ENCODE measurements around the gene SNAPIN. TPM values are rescaled to one million over a fixed set of nuclear protein-coding genes. Genes with fewer than 3 reads are reported as not detected.

The SNAPIN gene
- 52.7 TPM for polyA plus RNA-seq (2012; ENCODE audit: insufficient read depth, insufficient read length, low read depth)

- Histone ChIP-seq H3K4me3 (ENCODE audit: low read depth, low read length) (peak within 1 kb of the TSS; percentile 87), H3K27me3 (no peaks in the 10 kb centered on the region), H3K4me1 (no peaks in the 10 kb centered on the region; the same call in 1 of the 2 replicates), H3K36me3 (peaks cover 29% of the 10 kb centered on the region), H3K9me3 (no peaks in the 10 kb centered on the region)
- TF ChIP-seq CTCF (IDR thresholded peaks at IDR 0.05; ENCODE audit: low read depth, low read length), result peak; percentile 31
- peak; percentile 94 for DNase-seq
Measured at GRCh38 chr1:153658400-153659174, at the start of gene SNAPIN. Gene SNAPIN (plus strand): TSS chr1:153658703. CDS start chr1:153658744, 41 bp downstream.

- peaks cover 19% of the 10 kb centered on the region for H3K4me1 ChIP-seq
- no peak for TF ChIP-seq CTCF (IDR thresholded peaks at IDR 0.05; ENCODE audit: low read depth, low read length)
- no peak overlapping the region for H3K4me3 ChIP-seq (ENCODE audit: low read depth, low read length)
- H3K9me3 ChIP-seq, result no peaks in the 10 kb centered on the region
- DNase-seq, result no peak
- H3K36me3 ChIP-seq, result no peaks in the 10 kb centered on the region
- H3K27me3 ChIP-seq, result no peaks in the 10 kb centered on the region
Measured at GRCh38 chr1:153608742-153609584, 49.5 kb upstream of the SNAPIN start.

- Histone ChIP-seq H3K4me3 (ENCODE audit: low read depth, low read length) (no peak overlapping the region), H3K4me1 (peaks cover 19% of the 10 kb centered on the region), H3K9me3 (no peaks in the 10 kb centered on the region), H3K36me3 (no peaks in the 10 kb centered on the region), H3K27me3 (no peaks in the 10 kb centered on the region)
- DNase-seq, result no peak
- no peak for TF ChIP-seq CTCF (IDR thresholded peaks at IDR 0.05; ENCODE audit: low read depth, low read length)
Measured at GRCh38 chr1:153609585-153609907, 49.0 kb upstream of the SNAPIN start.

GRCh38 chr1:153610334-153610733 lies 48.2 kb upstream of the SNAPIN start:
- Histone ChIP-seq H3K9me3 (no peaks in the 10 kb centered on the region), H3K4me3 (ENCODE audit: low read depth, low read length) (no peak overlapping the region), H3K4me1 (peaks cover 19% of the 10 kb centered on the region), H3K36me3 (no peaks in the 10 kb centered on the region), H3K27me3 (no peaks in the 10 kb centered on the region)
- DNase-seq, result peak; percentile 57
- no peak for TF ChIP-seq CTCF (IDR thresholded peaks at IDR 0.05; ENCODE audit: low read depth, low read length)

GRCh38 chr1:153610811-153611301 lies 47.6 kb upstream of the SNAPIN start:
- Histone ChIP-seq H3K36me3 (no peaks in the 10 kb centered on the region), H3K27me3 (no peaks in the 10 kb centered on the region), H3K9me3 (no peaks in the 10 kb centered on the region), H3K4me3 (ENCODE audit: low read depth, low read length) (no peak overlapping the region), H3K4me1 (peaks cover 19% of the 10 kb centered on the region)
- TF ChIP-seq CTCF (IDR thresholded peaks at IDR 0.05; ENCODE audit: low read depth, low read length), result no peak
- no peak for DNase-seq

Measured in BE2C (cell line).